Stimulated activated CD4-positive, alpha-beta T cell treated with anti-CD3 and anti-CD28 coated beads, Interleukin-12 subunit alpha, Interleukin-12 subunit beta, amount 100 ng/mL, for 4 hours (primary cell): ENCODE data around the gene NAA25.
"Not testable (repeated sequence)": the region's sequence is repeated elsewhere in the genome, so short reads cannot be mapped to it uniquely, and the experiment has no call there.

Experiments
- DNase-seq: peaks from one replicate; pipeline ENCODE4 v3.0.0-alpha.2; 2020

Gene NAA25

DNA sequence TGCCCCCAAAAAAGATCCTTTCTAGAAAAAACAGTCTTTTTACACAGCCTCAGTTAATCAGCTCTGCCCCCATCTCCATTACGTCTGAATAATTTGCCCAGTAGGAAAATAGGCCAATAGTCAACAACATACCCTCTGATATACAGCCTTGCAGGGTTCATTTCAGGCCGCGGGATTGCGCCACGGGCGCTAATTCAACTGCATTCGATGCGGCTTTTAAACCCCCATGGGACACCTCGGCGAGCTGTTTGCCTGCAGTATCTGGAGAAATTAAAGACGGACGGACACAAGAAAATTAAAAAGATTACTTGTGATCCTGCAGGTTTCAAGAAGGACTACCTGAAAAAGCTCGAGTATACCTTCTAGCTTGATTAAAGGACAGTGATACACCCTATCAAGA, 59.2 kb downstream of the NAA25 start:
- no peak for DNase-seq

DNA sequence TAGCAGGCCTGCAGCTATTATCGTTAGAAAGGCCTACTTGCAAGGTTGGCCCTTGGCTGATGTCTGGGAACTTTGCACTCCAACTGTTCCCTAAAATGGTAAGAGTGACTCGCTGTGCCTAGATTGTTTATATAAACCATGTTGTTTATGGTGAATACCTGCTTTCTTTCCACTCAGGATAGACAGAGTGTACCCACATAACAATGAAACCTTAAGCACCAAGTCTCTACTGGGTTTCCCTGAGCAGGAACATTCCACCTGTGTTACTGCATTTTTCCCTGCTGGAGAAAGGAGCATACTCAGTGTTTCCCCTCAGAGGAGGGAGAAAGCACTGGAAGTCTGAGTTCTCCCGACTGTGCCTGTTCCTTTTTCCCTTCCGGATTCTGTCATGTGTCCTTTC, 62.6 kb downstream of the NAA25 start:
- no peak for DNase-seq

- not testable (repeated sequence) for DNase-seq
Measured at GRCh38 chr12:112036614-112037013, 72.0 kb downstream of the NAA25 start.

DNA sequence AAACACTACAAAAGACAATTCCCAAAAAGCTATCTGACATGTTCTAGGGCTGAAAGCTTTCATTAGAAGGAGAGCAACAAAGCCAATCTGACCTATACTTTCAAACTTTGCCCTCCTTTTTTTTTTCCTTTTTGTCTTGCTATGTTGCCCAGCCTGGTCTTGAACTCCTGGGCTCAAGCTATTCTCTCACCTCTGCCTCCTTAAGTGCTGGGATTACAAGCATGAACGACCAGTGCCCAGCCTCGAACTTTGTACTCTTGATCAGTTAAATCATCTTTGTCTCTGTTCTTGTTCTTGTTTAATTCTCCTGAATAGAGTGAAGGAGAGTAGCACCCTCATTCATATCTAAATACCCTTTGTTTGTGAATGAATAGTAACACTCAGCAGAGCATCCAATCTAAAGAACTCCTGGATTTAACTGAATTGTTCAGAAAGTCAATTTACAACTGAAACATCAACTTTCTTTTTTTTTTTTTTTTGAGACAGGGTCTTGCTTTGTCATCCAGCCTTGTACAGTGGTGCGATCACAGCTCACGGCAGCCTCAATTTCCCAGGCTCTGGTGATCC, 73.3 kb downstream of the NAA25 start:
- no peak for DNase-seq

DNA sequence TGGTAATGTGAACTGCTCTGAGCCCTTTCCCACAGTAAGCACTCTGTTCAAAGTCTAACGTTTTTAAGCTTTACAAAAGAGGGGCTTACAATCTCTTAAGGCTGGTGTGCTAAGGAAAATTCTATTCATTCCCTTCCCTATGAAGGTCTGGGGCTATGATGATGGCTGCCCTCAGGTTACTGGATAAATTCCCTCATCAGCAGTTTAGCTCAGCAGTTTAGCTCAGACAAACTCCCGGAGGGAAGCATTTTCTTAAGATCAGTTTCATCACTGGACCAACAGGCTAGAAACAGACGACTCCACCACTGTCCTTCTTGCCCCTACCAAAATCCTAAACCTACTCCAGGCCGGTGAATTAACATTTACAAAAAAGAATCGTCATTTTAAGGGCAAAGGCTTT, 76.3 kb downstream of the NAA25 start:
- no peak for DNase-seq

DNA sequence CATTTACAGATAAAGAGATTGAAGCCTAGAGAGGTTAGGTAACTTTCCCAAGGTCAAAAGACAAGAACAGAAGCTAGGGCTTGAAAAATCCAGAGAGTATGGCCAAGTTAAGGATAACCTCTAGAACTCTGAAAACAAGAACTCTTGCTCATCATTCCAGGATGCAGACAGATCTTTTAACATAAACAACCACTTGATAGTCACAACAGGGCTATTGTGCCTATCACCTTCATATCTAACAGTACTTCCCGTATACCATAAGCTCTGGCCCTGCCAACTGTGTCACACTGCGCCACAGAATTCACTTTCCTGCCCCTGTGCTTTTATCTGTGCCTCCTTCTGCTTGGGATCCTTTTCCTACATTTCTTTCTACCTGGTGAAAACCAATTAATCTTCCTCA, 77.1 kb downstream of the NAA25 start:
- DNase-seq, result no peak

- no peak for DNase-seq
Measured at GRCh38 chr12:112029301-112029700, 79.3 kb downstream of the NAA25 start.

- no peak for DNase-seq
Measured at GRCh38 chr12:112025808-112026375, 82.7 kb downstream of the NAA25 start.

- DNase-seq, result no peak
Measured at GRCh38 chr12:112023759-112024396, 84.7 kb downstream of the NAA25 start.

GRCh38 chr12:112022241-112023016, 86.2 kb downstream of the NAA25 start:
- DNase-seq, result no peak

DNA sequence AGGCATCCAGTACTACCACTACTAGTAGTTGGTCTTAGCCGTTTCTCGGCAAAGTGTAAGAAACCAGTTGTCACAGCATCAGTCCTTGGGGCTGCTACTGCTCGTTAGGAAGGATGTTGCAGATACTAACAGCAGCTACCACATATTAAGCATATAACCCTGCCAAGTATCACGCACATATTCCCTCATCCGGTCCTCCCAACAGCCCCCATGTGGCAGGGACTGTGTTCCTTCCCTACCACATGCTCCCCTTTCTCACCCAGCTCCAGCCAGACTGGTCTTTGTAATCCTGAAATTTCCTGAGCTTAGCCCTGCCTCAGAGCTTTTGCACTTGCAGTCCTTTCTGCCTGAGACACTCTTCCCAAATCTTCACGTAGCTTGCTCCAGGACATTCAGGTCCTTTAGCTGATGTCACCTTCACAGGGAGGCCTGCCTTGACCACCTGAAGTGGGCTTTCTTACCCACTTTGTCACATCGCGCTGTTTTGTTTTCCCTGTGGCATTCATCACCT, 87.6 kb downstream of the NAA25 start:
- DNase-seq, result no peak

- DNase-seq, result no peak
Measured at GRCh38 chr12:112018571-112019237, 89.9 kb downstream of the NAA25 start.

GRCh38 chr12:112017041-112017440, 91.5 kb downstream of the NAA25 start:
- no peak for DNase-seq

DNA sequence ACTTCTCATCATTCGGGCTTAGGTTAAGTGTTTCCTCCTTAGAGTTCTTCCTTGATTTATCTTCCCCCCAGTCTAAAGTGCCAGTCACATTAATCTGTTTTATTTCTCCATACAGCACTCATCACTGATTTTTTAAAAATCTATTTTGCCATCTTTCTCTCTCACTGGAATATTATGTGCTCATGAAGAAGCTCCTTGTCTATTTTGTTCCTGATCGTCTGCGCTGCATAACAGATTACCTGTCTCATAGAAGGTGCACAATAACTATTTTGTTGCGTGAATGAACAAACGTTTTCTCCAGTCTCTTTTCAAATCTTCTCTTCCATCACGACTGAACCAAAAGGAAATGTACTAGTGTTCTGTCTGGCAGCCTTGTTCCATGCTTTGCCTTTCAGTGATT, 92.6 kb downstream of the NAA25 start:
- DNase-seq, result no peak

GRCh38 chr12:112013601-112014402, 94.8 kb downstream of the NAA25 start:
- peak; percentile 48 for DNase-seq

DNA sequence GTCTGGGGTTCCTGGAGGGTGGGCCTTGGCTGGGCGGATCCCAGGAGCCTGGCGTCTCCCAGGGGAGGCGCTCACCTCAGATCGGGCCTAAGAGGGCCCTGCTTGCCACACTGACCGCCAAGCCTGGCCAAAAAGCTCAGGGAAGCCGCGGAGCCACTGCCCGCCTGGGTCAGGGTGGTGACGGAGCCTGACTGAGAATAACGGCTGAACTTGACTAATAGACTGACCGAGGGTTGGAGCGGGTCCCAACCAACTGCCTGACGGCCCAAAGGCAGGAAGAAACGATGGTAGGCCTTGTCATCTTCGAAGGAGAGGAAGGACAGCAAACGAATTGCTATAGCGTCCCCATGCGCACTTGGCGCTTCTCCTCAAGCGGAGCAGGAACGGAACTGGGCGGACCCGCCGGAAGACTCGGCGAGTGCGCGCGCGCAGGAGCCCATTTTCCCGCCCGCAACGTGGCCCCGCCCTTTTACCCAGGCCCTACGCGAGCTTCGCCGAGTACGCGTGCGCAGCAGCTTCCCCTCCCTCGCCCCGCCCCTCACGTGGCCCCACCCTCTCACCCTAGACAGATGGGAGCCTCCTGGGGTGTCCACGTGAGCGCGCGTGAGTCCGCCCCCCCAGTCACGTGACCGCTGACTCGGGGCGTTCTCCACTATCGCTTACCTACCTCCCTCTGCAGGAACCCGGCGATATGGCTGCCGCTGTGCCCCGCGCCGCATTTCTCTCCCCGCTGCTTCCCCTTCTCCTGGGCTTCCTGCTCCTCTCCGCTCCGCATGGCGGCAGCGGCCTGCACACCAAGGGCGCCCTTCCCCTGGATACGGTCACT, 95.6 kb downstream of the NAA25 start, which contains the start of the genes ERP29 and TMEM116:
TSS of gene ERP29 (plus strand) at position 652 of the 826 bp plus-strand sequence. CDS start at position 692, 40 bp downstream.
TSS of gene TMEM116 (minus strand) at position 391 of the 826 bp plus-strand sequence. CDS start 7,895 bp downstream, outside the sequence.
- DNase-seq, result peak; percentile 100

DNA sequence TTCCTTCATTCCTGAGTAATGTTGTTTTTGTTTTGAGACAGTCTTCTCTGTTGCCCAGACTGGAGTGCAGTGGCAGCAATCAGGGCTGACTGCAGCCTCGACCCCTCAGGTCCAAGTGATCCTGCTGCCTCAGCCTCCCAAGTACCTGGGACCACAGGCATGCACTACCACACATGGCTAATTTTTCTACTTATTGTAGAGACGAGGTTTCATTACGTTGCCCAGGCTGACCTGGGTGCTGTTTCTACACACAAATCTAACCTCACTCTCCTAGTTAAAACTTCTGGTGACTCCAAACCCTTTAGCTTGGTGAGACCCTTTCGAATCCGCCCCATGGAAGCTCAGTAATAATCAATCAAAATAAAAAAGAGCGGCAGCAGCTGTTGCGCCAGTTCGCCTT, 96.9 kb downstream of the NAA25 start:
- DNase-seq, result no peak

- no peak for DNase-seq
Measured at GRCh38 chr12:112010415-112011344, 97.9 kb downstream of the NAA25 start.

GRCh38 chr12:112009596-112009995, 99.0 kb downstream of the NAA25 start:
- not testable (repeated sequence) for DNase-seq

GRCh38 chr12:112008918-112009317, 99.7 kb downstream of the NAA25 start:
- DNase-seq, result no peak
